Adipocyte (in vitro differentiated cells): ENCODE data around the gene PID1.

Experiments used
- DNase-seq: peaks from one replicate; pipeline ENCODE4 v3.0.0-alpha.2; 2015; ENCODE audit warnings: low read depth
- H3K27me3 ChIP-seq: replicated peaks from 2 replicates; pipeline ENCODE4 v1.7.0; 2013; ENCODE audit warnings: mild to moderate bottlenecking, low read length, moderate library complexity; ENCODE audit not compliant: control insufficient read depth, insufficient read depth
- H3K36me3 ChIP-seq: 2 replicates; pipeline ENCODE4 v1.7.0; 2013; ENCODE audit warnings: low read length, mild to moderate bottlenecking, moderate library complexity; ENCODE audit not compliant: control insufficient read depth, insufficient read depth, severe bottlenecking
- H3K4me1 ChIP-seq: 2 replicates; pipeline ENCODE4 v1.7.0; 2013; ENCODE audit warnings: mild to moderate bottlenecking, low read length, moderate library complexity; ENCODE audit not compliant: control insufficient read depth, insufficient read depth
- H3K4me3 ChIP-seq: 2 replicates; pipeline ENCODE4 v1.7.0; 2013; ENCODE audit warnings: mild to moderate bottlenecking, low read length, moderate library complexity
- H3K9ac ChIP-seq: 2 replicates; pipeline ENCODE4 v1.7.0; 2013; ENCODE audit warnings: mild to moderate bottlenecking, low read length, moderate library complexity
- H3K9me3 ChIP-seq: 2 replicates; pipeline ENCODE4 v1.7.0; 2013; ENCODE audit warnings: mild to moderate bottlenecking, low read length, moderate library complexity; ENCODE audit not compliant: control insufficient read depth

Gene PID1

GRCh38 chr2:229282758-229283546 is 11.9 kb upstream of the PID1 start:
- peak; percentile 90 for DNase-seq
- no peaks in the 10 kb centered on the region for H3K27me3 ChIP-seq
- H3K4me1 ChIP-seq, result peaks cover 10% of the 10 kb centered on the region
- no peak overlapping the region for H3K9ac ChIP-seq
- H3K36me3 ChIP-seq, result no peaks in the 10 kb centered on the region
- H3K4me3 ChIP-seq, result no peak overlapping the region
- H3K9me3 ChIP-seq, result peaks cover 4% of the 10 kb centered on the region

GRCh38 chr2:229279516-229279915 is 8.4 kb upstream of the PID1 start:
- H3K9ac ChIP-seq, result no peak overlapping the region
- H3K4me1 ChIP-seq, result peaks cover 10% of the 10 kb centered on the region
- no peak overlapping the region for H3K4me3 ChIP-seq
- no peaks in the 10 kb centered on the region for H3K9me3 ChIP-seq
- no peaks in the 10 kb centered on the region for H3K27me3 ChIP-seq
- no peak for DNase-seq
- no peaks in the 10 kb centered on the region for H3K36me3 ChIP-seq

- H3K4me3 ChIP-seq, result no peak overlapping the region
- H3K27me3 ChIP-seq, result no peaks in the 10 kb centered on the region
- no peaks in the 10 kb centered on the region for H3K9me3 ChIP-seq
- H3K4me1 ChIP-seq, result no peaks in the 10 kb centered on the region
- DNase-seq, result no peak
- no peak overlapping the region for H3K9ac ChIP-seq
- no peaks in the 10 kb centered on the region for H3K36me3 ChIP-seq
Measured at GRCh38 chr2:229275506-229275905, 4.4 kb upstream of the PID1 start.

- H3K9me3 ChIP-seq, result no peaks in the 10 kb centered on the region
- DNase-seq, result peak; percentile 88
- H3K4me3 ChIP-seq, result peak overlapping the region; percentile 68
- H3K36me3 ChIP-seq, result no peaks in the 10 kb centered on the region
- peaks cover 15% of the 10 kb centered on the region for H3K4me1 ChIP-seq
- H3K27me3 ChIP-seq, result no peaks in the 10 kb centered on the region
- H3K9ac ChIP-seq, result peak overlapping the region; percentile 52
Measured at GRCh38 chr2:229273723-229274338, 2.7 kb upstream of the PID1 start.

GRCh38 chr2:229273006-229273722 is 2.1 kb upstream of the PID1 start:
- Histone ChIP-seq H3K4me3 (peak overlapping the region; percentile 68), H3K36me3 (no peaks in the 10 kb centered on the region)

GRCh38 chr2:229269941-229270340 is 1.1 kb downstream of the PID1 start:
- Histone ChIP-seq H3K4me1 (peaks cover 38% of the 10 kb centered on the region), H3K36me3 (no peaks in the 10 kb centered on the region), H3K9me3 (no peaks in the 10 kb centered on the region), H3K27me3 (no peaks in the 10 kb centered on the region), H3K9ac (peak overlapping the region; percentile 83), H3K4me3 (peak overlapping the region; percentile 84)
- no peak for DNase-seq

More at GRCh38 chr2:229273006-229273722, 2.1 kb upstream of the PID1 start:
- peaks cover 20% of the 10 kb centered on the region for H3K4me1 ChIP-seq
- H3K27me3 ChIP-seq, result no peaks in the 10 kb centered on the region
- DNase-seq, result no peak
- H3K9ac ChIP-seq, result peak overlapping the region; percentile 52
- H3K9me3 ChIP-seq, result no peaks in the 10 kb centered on the region

GRCh38 chr2:229269146-229269545 is 1.9 kb downstream of the PID1 start:
- Histone ChIP-seq H3K9me3 (no peaks in the 10 kb centered on the region), H3K9ac (no peak overlapping the region), H3K36me3 (no peaks in the 10 kb centered on the region), H3K4me1 (peaks cover 38% of the 10 kb centered on the region), H3K27me3 (no peaks in the 10 kb centered on the region), H3K4me3 (peak overlapping the region; percentile 84)
- DNase-seq, result no peak

GRCh38 chr2:229268626-229269025 is 2.5 kb downstream of the PID1 start:
- H3K36me3 ChIP-seq, result no peaks in the 10 kb centered on the region
- peak overlapping the region; percentile 84 for H3K4me3 ChIP-seq
- DNase-seq, result no peak
- peaks cover 38% of the 10 kb centered on the region for H3K4me1 ChIP-seq
- no peaks in the 10 kb centered on the region for H3K9me3 ChIP-seq
- no peaks in the 10 kb centered on the region for H3K27me3 ChIP-seq
- H3K9ac ChIP-seq, result no peak overlapping the region

- Histone ChIP-seq H3K9ac (no peak overlapping the region), H3K9me3 (no peaks in the 10 kb centered on the region), H3K36me3 (no peaks in the 10 kb centered on the region), H3K27me3 (no peaks in the 10 kb centered on the region), H3K4me3 (no peak overlapping the region), H3K4me1 (peaks cover 44% of the 10 kb centered on the region)
- no peak for DNase-seq
Measured at GRCh38 chr2:229267080-229267479, 4.0 kb downstream of the PID1 start.

GRCh38 chr2:229265727-229266126 is 5.4 kb downstream of the PID1 start:
- peaks cover 56% of the 10 kb centered on the region for H3K4me1 ChIP-seq
- peaks cover 3% of the 10 kb centered on the region for H3K9me3 ChIP-seq
- no peak overlapping the region for H3K9ac ChIP-seq
- H3K27me3 ChIP-seq, result no peaks in the 10 kb centered on the region
- peak overlapping the region; percentile 3 for H3K4me3 ChIP-seq
- no peak for DNase-seq
- H3K36me3 ChIP-seq, result no peaks in the 10 kb centered on the region

GRCh38 chr2:229261599-229261998 is 9.5 kb downstream of the PID1 start:
- H3K4me3 ChIP-seq, result peak overlapping the region; percentile 20
- H3K9ac ChIP-seq, result peak overlapping the region; percentile 47
- H3K4me1 ChIP-seq, result peaks cover 49% of the 10 kb centered on the region
- DNase-seq, result no peak
- H3K9me3 ChIP-seq, result peaks cover 6% of the 10 kb centered on the region
- no peaks in the 10 kb centered on the region for H3K36me3 ChIP-seq
- no peaks in the 10 kb centered on the region for H3K27me3 ChIP-seq
